Measurements from ENCODE around the gene PPP2R5C.
A peak's percentile ranks its signal among the peaks of the same experiment; 100 is the strongest.

PPP2R5C gene

DNA sequence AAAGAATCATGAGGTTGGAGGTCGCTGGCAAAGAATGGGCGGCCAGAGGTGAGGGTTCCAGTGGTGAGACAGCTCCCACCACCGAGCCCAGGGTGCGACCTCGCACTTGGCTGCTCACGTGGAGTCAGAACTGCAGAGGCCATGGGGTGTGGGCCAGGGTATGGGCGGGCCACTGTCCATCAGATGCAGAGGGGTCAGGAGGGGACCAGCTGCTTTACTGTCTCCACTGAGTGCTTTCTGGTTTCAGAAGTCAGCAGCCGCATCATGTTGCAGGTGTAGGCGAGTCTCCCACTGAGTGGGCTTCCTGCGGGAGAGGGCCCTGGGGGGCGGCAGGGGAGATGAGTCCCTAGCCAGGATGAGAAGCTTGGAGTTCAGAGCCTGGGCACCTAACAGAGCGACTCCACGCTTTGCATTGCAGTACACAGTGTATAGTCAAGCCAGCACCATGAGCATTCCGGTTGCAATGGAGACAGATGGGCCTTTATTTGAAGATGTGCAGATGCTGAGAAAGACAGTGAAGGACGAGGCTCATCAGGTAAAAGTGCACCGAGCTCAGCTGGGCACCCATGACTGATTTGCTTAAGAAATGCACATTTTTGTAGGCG is 156.0 kb downstream of the PPP2R5C start:
- no peak for DNase-seq (ENCODE audit: low spot score)

DNA sequence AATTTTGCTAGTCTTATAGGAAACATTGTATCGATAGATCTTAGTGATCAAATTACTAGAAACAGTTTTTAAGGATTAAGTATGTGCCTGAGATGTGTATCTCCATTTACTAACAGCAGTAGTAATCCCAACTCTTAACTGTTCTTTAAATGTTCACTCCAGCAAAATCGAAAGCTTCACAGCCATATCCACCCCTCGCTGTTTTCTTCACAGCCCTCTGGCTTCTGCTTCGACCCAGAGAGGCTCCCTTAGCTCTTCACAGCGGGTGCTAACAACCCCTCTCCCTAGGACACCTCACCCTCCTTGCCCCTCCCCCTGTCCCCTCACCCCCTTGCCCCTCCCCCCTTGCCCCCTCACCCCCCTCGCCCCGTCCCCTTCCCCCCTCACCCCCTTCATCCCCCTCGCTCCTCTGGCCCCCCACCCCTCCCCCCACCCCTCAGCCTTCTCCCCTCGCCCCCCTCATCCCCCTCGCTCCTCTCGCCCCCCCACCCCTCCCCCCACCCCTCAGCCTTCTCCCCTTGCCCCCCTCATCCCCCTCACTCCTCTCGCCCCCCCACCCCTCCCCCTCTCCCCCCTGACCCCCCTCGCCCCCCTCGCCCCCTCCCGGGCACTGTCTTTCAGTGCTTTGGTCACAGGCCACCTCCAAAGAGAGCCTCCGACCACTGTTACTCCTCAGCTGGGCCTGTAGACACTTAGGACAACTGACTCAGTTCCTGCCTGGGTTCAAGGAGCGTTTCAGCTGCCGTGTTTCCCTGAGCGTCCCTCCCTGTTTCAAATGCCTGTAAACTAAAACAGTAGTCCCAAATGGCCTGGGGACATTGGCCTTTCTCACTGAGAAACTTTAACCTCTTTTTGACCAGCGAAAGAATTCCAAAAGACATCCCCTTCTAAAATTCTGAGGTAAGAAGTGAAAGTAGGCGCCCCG is 156.8 kb downstream of the PPP2R5C start:
- DNase-seq (ENCODE audit: low spot score) = no peak

DNA sequence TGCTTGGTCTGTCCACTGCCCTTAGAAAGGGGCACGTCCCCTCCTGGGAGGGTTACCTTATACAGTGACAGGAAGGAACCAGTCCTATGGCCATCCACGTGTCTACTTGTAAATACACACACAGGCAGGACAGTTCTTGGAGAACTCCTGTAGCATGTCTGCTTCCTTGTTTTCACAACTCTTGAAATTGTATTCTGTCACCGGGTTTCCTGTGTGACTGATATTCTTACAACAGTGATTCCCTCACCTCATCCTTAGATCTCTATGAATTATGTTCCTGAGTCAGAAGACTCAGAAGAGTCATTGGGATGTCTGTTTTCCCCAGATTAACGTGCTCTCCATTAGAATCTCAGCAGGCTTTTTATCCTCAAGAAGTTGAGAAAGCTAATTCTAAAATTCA is 158.8 kb downstream of the PPP2R5C start:
- DNase-seq (ENCODE audit: low spot score) = no peak

DNA sequence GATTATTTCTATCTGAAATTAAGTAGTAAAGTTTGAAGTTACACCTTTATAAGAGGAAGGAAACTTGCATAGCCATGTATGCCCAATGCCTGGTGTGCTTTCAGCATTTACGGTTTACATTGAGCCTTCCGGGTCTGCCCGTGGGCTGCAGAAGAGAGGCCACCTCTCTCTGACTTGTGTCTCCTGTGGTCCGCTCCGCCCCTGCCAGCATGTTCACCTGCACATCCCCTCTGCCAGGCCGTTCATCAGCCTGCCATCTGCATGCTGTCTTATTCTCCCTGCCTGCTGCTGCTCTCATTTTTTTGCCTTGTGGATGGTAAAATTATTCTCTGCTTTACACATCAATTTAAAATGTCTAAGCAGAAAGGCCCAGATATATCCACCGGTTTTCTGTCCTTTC is 161.4 kb downstream of the PPP2R5C start:
- no peak for DNase-seq (ENCODE audit: low spot score)

DNA sequence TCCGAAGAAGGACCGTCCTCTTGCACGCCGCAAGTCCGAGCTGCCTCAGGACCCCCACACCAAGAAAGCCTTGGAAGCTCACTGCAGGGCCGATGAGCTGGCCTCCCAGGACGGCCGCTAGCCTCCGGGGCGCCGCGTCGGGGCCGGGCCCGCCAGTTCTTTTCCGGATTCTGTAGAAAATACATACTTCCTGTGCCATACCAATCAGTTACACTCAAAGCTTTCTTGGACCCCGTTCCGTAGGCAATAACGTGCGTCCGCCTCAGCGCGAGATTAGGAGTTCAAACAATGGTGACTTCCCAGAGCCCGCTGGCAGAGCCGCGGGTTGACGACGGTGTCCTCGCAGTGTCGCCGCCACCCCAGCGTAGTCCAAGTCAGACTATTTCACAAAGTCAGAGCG is 163.6 kb downstream of the PPP2R5C start:
- DNase-seq (ENCODE audit: low spot score) = no peak

DNA sequence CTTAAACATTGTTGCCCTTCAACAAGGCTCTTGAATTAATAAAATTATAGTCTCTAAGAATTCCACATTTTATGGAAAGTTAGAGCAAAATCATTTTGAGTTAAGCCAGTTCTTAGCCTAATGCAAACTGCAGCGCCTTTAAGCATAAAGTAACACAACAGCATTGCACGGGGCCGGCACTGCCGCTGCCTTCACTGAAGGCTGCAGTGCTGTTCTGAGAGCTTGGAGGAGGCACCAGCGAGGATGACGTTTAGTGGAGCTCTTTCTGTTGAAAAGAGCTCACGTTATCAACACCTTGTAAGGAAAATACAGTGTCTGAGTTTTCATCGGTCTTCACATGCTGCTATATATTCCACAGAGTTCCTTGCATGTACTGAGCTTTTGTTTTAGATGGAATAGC is 164.6 kb downstream of the PPP2R5C start:
- DNase-seq (ENCODE audit: low spot score) = no peak

DNA sequence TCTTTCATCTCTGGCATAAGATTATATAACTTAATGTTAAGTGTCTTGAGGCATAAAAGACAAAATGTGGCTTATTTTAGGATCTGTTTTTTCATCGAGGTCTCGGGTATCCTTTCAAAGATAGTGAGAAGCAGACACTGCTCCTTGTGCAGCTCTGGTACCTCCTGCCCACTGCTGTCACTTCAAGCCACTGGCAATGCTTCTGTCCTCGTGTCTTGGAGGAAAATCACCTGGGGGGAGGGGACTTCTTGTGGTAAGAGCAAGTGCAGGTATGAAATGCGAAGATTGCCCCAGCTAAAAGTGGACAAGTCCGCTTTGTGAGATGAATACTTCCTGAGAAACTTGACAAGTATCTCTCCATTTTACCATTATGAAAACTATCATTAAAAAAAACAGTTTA is 165.1 kb downstream of the PPP2R5C start:
- no peak for DNase-seq (ENCODE audit: low spot score)

DNA sequence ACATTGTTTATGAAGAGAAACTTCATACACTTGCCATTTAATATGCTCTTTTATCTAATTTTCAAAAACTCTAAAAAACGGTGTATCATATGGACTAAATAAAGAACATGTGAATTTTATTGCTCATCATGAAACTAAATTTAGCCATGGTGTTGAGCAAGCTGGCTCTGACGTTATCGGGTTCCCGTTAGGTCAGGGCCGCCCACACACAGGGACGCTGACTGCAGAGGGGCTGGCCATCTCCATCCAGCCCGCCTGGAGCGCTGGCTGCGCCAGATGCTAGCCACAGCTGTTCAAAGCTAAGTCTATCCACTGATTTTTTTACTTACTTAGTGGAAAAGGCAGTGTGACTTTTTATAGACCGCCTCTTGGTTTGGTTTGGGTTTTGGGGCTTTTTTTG is 166.3 kb downstream of the PPP2R5C start:
- DNase-seq (ENCODE audit: low spot score) = no peak

DNA sequence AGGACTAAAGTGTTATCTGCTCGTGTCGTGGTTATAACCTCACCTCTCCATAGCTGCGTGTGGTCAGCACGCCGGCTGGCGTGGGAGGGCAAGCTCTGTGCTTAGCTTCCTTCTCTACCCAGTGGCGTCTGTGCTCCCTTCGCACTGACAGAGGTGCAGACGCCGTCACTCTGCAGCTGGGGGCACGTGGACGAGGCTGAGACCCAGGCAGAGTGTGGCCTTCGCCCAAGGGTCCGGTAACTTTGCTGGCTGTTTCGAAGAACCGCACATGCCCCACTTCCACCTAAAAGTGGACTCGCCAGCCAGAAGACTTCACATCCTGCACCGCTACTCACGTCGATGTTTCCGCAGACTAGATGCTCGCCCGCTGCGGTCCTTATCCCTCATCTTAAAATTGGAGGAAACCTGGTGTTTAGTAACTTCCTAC is 166.9 kb downstream of the PPP2R5C start:
- DNase-seq (ENCODE audit: low spot score) = no peak

DNA sequence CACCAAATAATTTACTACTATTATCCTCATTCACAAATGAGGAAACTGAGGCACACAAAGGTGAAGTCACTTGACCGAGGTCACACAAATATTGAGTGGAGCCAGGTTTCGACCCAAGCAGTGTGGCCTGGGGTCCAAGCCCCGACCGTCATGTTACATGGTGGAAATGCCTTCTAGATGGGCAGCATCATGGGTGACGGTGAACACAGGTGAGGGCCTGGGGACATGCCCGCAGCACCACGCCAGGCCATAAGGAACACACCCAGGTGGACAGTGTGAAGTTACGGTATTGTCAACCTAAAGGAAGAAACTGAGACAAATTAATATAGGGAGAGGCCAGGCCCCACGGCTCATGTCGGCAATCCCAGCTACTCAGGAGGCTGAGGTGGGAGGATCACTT is 167.6 kb downstream of the PPP2R5C start:
- no peak for DNase-seq (ENCODE audit: low spot score)

DNA sequence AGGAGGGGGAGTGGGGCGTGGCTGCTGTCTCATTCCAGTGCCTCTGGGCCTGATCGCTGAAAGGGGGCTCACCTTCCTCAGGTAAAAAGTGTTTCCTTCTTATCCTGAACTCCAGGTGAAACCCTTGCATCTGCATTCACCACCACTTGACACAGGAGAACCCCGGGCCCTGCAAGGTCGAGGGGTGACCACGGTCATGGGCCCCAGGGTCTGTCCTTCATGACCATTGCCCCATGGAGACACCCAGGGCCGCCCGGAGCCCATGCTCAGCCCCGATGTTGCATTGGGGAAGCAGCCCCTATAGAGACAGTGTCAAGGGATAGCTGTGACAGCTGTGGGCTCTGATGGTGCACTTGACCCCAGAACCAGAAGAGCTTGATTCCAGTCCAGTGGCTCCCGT is 168.4 kb downstream of the PPP2R5C start:
- no peak for DNase-seq (ENCODE audit: low spot score)

DNA sequence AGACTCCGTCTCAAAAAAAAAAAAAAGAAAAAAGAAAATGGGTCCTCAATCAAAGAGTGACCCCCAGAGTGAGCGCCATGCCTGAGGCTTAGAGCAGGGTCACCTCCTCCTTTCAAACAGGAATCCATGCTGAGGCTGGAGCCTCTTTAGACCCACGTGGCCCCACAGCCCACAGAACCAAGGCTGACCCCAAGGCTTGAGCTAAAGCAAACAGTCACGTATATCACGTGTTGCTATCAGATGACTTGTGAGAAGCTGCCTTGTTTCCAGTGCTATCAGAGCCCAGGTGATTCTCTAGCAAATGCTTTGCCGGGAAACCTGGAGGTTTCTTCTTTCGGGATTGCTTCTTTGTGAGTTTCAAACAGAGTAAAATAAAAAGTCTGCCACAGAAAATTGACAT is 171.2 kb downstream of the PPP2R5C start:
- DNase-seq (ENCODE audit: low spot score) = no peak

DNA sequence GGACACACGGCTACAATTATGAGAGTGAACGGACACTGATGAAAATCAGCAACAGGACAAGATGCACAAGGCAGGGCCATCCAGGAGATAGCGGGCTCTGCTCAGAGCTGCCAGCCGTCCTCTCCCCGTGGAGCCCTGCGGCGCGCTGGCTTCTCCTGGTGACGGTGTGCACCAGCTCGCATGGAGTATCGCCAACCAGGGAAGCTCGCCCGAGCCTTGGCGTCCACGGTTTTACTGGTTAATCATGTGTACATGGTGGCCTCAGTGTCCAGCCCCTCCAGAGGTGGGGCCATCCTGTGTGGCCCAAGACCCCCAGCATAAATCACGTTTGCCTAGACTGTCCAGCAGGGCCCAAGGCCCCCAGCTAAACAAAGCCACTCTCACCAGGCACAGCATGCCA is 171.7 kb downstream of the PPP2R5C start:
- DNase-seq (ENCODE audit: low spot score) = no peak

DNA sequence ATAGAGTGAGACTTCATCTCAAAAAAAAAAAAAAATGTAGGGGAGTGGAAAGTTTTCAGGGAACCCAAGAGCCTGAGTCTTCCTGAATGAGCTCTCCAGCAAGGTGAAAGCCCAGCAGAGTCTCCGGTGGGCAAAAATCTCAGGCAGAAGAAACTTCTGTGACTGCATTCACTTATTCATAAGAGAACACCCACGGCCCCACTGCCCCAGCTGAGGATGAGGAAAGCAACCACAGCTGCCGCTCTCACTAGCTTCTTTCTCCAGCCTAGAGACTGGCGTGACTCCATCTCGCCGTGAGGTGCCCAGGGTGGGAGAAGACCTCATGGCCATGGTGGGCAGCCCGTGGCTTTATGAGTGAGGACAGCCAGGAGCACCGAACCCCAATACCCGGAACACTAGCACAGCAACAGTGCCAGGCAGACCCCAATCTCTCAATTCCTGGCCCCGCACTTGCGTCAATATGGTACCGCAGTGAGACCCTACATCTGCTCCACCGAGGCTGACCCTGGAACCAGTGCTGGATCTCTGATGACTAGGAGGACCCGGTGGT is 173.2 kb downstream of the PPP2R5C start:
- DNase-seq (ENCODE audit: low spot score) = no peak

DNA sequence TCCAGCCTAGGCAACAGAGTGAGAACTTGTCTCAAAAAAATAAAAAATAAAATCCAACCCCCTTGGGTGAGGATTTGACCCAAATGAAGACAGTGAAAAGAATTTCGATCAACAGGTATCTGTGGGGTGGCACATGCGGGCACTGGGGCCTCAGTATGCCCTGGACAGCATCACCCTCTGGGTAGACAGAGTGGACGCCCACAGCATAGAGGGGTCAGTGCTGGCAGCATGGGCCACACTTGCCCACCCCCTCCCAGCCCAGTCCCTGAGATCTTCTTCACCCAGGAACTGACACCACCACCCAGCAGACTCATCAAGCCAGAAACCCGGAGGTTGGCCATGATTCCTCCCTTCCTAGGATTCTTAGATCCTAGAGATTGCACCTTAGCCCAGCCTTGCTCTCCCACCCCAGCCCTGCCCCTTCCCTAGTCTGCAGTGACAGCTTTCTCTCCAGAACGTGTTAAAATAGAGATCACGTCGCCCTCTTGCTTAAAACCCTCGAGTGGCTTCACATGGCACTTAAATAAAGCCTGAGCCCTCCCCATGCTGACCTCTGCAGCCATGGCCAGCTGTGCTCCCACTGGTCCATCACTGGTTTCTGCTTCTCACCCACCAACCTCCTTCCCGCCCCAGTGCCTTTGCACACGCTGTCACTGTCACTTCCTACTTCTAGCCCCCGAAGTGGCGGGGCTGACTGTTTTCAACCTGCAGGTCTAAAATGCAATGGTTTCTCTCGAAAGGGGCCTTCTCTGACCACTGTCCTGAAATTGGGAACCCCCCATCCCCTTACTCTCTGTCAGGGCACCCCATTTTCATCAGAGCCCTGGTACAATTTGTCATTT is 176.6 kb downstream of the PPP2R5C start:
- DNase-seq (ENCODE audit: low spot score) = no peak

DNA sequence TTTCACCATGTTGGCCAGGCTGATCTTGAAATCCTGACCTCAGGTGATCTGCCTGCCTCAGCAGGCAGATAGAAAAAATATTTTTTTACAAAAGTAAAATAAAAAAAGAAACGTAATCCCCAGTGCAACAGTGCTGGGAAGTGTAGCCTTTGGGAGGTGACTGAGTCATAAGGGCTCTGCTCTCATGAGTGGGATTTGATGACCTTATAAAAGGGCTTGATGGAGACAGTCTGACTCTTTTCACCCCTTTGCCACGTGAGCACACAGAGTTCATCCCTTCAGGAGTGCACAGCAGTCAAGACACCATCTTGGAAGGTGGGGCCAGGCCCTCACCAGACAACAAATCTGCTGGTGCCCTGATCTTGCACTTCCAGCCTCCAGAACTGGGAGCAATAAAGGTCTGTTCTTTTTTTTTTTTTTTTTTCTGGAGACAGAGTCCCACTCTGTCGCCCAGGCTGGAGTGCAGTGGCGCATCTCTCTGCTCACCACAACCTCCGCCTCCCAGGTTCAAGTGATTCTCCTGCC is 178.2 kb downstream of the PPP2R5C start:
- DNase-seq (ENCODE audit: low spot score) = no peak

DNA sequence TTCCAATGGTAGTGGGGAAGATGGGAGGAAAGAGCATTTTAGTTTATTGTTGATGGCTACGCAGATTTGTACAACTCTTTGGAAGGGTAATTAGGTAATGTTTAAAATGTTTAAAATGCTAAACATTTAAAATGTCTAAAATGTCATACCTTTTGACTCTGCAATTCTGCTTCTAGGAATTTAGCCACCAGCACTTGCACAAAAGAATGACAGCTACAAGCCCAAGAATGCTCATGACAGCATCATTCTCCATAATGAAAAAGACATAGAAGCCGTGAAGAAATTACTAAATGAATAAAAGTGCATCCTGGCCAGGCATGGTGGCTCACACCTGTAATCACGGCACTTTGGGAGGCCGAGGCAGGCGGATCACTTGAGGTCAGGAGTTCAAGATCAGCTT is 182.9 kb downstream of the PPP2R5C start:
- no peak for DNase-seq (ENCODE audit: low spot score)

DNA sequence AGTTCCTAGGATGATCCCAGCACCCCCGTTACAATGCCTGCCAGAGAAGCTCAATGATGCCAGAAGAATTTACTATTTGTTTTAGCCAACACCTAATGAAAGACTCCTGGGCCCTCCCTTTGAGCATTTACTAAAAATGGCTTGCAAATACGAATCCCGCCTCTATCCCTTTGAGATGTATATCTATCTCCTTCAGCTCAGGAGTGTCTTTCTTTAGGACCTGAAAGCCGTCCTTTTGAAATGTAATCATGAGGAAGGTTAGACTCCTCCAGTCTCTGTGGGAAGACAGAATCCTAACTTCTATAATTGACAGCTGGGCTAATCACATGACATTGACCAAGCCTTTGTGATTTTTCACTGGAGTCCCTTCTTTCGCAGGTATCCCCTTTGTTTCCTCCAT is 183.7 kb downstream of the PPP2R5C start:
- DNase-seq (ENCODE audit: low spot score) = no peak

DNA sequence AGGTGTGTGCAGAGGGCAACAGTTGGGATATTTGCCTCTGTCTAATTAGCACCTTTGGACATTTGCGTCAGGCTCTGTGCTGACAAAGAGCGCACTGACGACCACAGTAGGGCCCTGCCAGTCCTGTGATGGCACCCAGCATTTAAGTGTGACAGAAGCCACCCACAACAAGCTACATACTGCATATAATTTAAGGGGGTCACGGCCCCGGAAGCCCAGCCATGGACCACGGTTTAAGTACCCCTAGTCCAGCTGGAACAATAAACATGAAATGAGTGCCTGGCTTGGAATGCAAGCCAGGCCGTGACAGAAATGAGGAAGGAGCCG is 186.0 kb downstream of the PPP2R5C start:
- DNase-seq (ENCODE audit: low spot score) = no peak

DNA sequence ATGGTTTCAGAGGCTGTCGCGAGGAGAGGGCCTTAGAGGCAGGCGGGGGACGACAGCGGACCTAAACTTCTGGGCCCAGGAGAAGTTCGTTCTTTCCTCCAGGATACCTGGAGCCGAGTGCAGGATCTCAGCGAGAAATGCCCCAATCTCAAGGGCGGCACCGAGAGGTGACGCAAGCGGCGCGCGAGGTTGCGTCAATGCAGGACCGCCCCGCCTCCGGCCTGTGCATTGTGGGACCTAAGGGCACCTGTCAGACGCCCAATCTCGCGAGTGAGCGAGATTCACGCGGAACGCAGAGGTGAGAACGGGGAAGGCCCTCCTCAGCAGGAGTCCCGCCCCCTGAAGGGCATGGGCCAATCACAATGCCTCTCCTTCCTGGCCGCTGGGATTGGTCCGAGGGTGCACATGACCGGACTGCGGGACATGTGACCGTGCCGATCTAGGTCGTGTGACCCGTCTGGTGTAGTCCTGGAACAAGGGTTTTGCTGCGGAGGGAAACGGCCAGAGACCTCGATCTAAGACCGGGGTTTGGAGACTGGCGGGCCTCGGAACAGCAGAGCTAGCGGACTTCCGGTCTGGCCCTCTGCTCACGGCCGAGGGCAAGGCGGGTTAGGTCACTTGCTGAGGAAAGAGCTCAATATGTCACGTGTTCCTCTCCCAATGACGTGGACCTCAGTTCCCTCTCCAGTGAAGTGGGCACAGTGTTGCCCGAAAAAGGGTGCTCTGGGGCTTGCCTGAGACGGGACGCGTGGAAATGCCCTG is 186.6 kb downstream of the PPP2R5C start:
- peak; percentile 100 for DNase-seq (ENCODE audit: low spot score)

DNA sequence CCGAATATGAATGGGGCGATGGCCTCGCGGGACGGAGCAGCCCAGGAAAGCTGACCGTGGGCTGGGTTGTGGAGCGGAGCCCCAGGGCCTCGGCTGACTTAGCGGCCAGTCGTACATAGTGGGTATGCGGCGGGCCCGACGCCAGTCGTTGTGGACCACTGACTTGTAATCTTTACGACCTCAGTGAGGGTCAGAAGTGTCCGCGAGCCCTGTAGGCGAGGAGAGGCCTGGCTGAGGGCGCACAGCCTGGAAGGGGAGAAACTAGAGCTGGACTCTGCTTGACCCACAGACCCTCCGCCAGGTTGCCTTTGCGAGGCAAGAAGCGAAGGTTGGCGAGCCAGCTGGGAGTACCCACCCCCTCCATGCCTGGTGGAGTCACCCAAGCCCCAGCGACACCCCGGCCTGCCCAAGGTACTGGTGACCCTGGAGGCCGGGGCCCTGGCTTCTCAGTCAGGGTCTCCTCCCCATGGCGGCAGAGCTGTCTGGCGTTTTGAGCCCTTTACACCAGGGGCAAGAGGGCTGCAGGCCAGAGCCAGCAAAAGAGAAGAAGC is 187.2 kb downstream of the PPP2R5C start:
- no peak for DNase-seq (ENCODE audit: low spot score)
